ENCODE data around the gene MOB3B.

GRCh38 chr9:27387722-27388121 lies 141.9 kb downstream of the MOB3B start:
- TF ChIP-seq, protein P1, sequence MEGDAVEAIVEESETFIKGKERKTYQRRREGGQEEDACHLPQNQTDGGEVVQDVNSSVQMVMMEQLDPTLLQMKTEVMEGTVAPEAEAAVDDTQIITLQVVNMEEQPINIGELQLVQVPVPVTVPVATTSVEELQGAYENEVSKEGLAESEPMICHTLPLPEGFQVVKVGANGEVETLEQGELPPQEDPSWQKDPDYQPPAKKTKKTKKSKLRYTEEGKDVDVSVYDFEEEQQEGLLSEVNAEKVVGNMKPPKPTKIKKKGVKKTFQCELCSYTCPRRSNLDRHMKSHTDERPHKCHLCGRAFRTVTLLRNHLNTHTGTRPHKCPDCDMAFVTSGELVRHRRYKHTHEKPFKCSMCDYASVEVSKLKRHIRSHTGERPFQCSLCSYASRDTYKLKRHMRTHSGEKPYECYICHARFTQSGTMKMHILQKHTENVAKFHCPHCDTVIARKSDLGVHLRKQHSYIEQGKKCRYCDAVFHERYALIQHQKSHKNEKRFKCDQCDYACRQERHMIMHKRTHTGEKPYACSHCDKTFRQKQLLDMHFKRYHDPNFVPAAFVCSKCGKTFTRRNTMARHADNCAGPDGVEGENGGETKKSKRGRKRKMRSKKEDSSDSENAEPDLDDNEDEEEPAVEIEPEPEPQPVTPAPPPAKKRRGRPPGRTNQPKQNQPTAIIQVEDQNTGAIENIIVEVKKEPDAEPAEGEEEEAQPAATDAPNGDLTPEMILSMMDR (IDR thresholded peaks at IDR 0.05; ENCODE audit: low read length), result no peak
- TF ChIP-seq EZH2 (IDR thresholded peaks at IDR 0.05; ENCODE audit: borderline replicate concordance, low read length), result no peak
